Measurements from ENCODE around the gene SH3BP4.

SH3BP4 gene

GRCh38 chr2:234945339-234945873 lies 6.4 kb upstream of the SH3BP4 start:
- DNase-seq: no peak

GRCh38 chr2:234947556-234947955 lies 4.3 kb upstream of the SH3BP4 start:
- DNase-seq: no peak

- DNase-seq: no peak
These were observed 1.9 kb upstream of the SH3BP4 start for GRCh38 chr2:234949762-234950434.

- no peak for DNase-seq
These were observed 1.4 kb upstream of the SH3BP4 start for GRCh38 chr2:234950435-234950729.

- no peak for DNase-seq
These were observed 820 bp upstream of the SH3BP4 start for GRCh38 chr2:234950730-234951663.

GRCh38 chr2:234952270-234953115 lies 676 bp downstream of the SH3BP4 start:
- no peak for DNase-seq

- no peak for DNase-seq
These were observed 1.6 kb downstream of the SH3BP4 start for GRCh38 chr2:234953116-234954031.

- DNase-seq: no peak
These were observed 2.8 kb downstream of the SH3BP4 start for GRCh38 chr2:234954551-234954992.

- DNase-seq: no peak
These were observed 3.3 kb downstream of the SH3BP4 start for GRCh38 chr2:234955091-234955591.

- DNase-seq: no peak
These were observed 4.2 kb downstream of the SH3BP4 start for GRCh38 chr2:234955971-234956509.

- DNase-seq: no peak
These were observed 6.0 kb downstream of the SH3BP4 start for GRCh38 chr2:234957834-234958135.

- no peak for DNase-seq
These were observed 6.5 kb downstream of the SH3BP4 start for GRCh38 chr2:234958311-234958710.

- no peak for DNase-seq
These were observed 7.1 kb downstream of the SH3BP4 start for GRCh38 chr2:234958746-234959395.

GRCh38 chr2:234960175-234961088 lies 8.6 kb downstream of the SH3BP4 start:
- no peak for DNase-seq

GRCh38 chr2:234961784-234962183 lies 10.0 kb downstream of the SH3BP4 start:
- no peak for DNase-seq

GRCh38 chr2:234963773-234964615 lies 12.2 kb downstream of the SH3BP4 start:
- DNase-seq: no peak

GRCh38 chr2:234964631-234965461 lies 13.0 kb downstream of the SH3BP4 start:
- DNase-seq: no peak

- DNase-seq: no peak
These were observed 14.5 kb downstream of the SH3BP4 start for GRCh38 chr2:234966340-234966739.
